K562 (cell line): Measurements from ENCODE around the gene CIAO3. TPM values are rescaled to one million over a fixed set of nuclear protein-coding genes. Genes with fewer than 3 reads are reported as not detected.

Experiments used
- ASH1L ChIP-seq: fragments of 450-650 bp; IDR thresholded peaks from 2 replicates; pipeline ENCODE4 v1.6.1; 2018; ENCODE audit warnings: borderline replicate concordance, mild to moderate bottlenecking, low read depth; ENCODE audit not compliant: partially characterized antibody
- BCOR ChIP-seq: fragments of 450-650 bp; IDR thresholded peaks from 2 replicates; pipeline ENCODE4 v1.6.1; 2016
- CBX2 ChIP-seq: fragments of 200-600 bp; sonication (generic); IDR thresholded peaks from one replicate; pipeline ENCODE4 v1.6.1; 2012; ENCODE audit warnings: mild to moderate bottlenecking, low read length, inconsistent platforms; ENCODE audit not compliant: insufficient read depth, poor library complexity, severe bottlenecking
- DNMT1 ChIP-seq: fragments of 450-650 bp; IDR thresholded peaks from 2 replicates; pipeline ENCODE4 v1.6.1; 2016; ENCODE audit warnings: antibody characterized with exemption, mild to moderate bottlenecking
- ELK1 ChIP-seq: sonication (generic); formaldehyde crosslinking; IDR thresholded peaks from 2 replicates; pipeline ENCODE4 v1.8.1; 2022; ENCODE audit warnings: missing genetic modification reagents
- ETS2 ChIP-seq: IDR thresholded peaks from 2 replicates; pipeline ENCODE4 v1.6.1; 2016; ENCODE audit warnings: borderline replicate concordance, missing genetic modification characterization, mild to moderate bottlenecking, moderate library complexity, missing compliant biosample characterization; ENCODE audit not compliant: poor library complexity, severe bottlenecking
- FIP1L1 ChIP-seq: fragments of 200-400 bp; formaldehyde crosslinking; IDR thresholded peaks from 2 replicates; pipeline ENCODE4 v1.6.1; 2018; ENCODE audit warnings: mild to moderate bottlenecking, low read depth, low read length; ENCODE audit not compliant: poor library complexity, severe bottlenecking
- MCM2 ChIP-seq: fragments of 450-650 bp; IDR thresholded peaks from 2 replicates; pipeline ENCODE4 v1.6.1; 2017; ENCODE audit warnings: low read depth, mild to moderate bottlenecking
- POLR2AphosphoS5 ChIP-seq: IDR thresholded peaks from 2 replicates; pipeline ENCODE4 v1.6.1; 2011; ENCODE audit warnings: mild to moderate bottlenecking, low read depth, low read length, moderate library complexity; ENCODE audit not compliant: control insufficient read depth, insufficient read depth
- ZBED1 ChIP-seq: IDR thresholded peaks from 2 replicates; pipeline ENCODE4 v1.6.1; 2014
- ZBTB2 ChIP-seq: fragments of 450-650 bp; IDR thresholded peaks from 2 replicates; pipeline ENCODE4 v1.6.1; 2016; ENCODE audit warnings: antibody characterized with exemption
- ZNF197 ChIP-seq: fragments of 200-800 bp; sonication (Bioruptor generic); IDR thresholded peaks from 2 replicates; pipeline ENCODE4 v1.6.1; 2016; ENCODE audit warnings: low read depth, missing genetic modification characterization, missing compliant biosample characterization
- ZNF77 ChIP-seq: fragments of 250-450 bp; sonication (Bioruptor Pico); IDR thresholded peaks from 2 replicates; pipeline ENCODE4 v1.5.0; 2020
- ZNF785 ChIP-seq: fragments of 250-450 bp; sonication (Bioruptor Pico); IDR thresholded peaks from 2 replicates; pipeline ENCODE4 v1.4.0; 2020; ENCODE audit warnings: mild to moderate bottlenecking
- polyA plus RNA-seq, 8 experiments: library from polyadenylated mRNA; depleted of rRNA in 4 of 8; stranded (reverse) in 5 of 8; unstranded in 3 of 8; fragments of >200 nt; fragmentation: Nextera tagmentation in 2 of 8; fragmentation: Illumina TruSeq in 1 of 8; extraction: Ambion mirVana in 2 of 8; extraction: Trizol in 1 of 8; gene quantifications; 2 replicates each; pipeline versions ENCODE4 v1.2.1 to v1.2.3, GENCODE V29; 2011 to 2014; ENCODE audit warnings: inconsistent platforms in 1 of 8, missing spikeins in 1 of 8
- total RNA-seq, 7 experiments: library from RNA; depleted of rRNA in 6 of 7; stranded (reverse); fragments of >200 nt in 6 of 7; fragmentation: Illumina TruSeq in 2 of 7; extraction: Trizol in 2 of 7; gene quantifications; 2 replicates each; pipeline versions ENCODE4 v1.2.1 to v1.2.3, GENCODE V29; 2011 to 2021; ENCODE audit warnings: low replicate concordance in 1 of 7
- TF ChIP-seq, protein P1 (sequence below): fragments of 250-450 bp; sonication (Bioruptor Pico); IDR thresholded peaks from 2 replicates; pipeline ENCODE4 v1.5.0; 2021; ENCODE audit warnings: mild to moderate bottlenecking, moderate library complexity
- TF ChIP-seq, protein P2 (sequence below): IDR thresholded peaks from 2 replicates; pipeline ENCODE4 v1.6.1; 2011; ENCODE audit warnings: borderline replicate concordance, low read depth, mild to moderate bottlenecking, moderate library complexity, low read length; ENCODE audit not compliant: insufficient read depth, poor library complexity, severe bottlenecking
- TF ChIP-seq, protein P3 (sequence below): fragments of 250-450 bp; sonication (Bioruptor Pico); IDR thresholded peaks from 2 replicates; pipeline ENCODE4 v1.5.1; 2021; ENCODE audit warnings: mild to moderate bottlenecking

The CIAO3 gene
- total and polyA plus RNA-seq, 9 of the 15 experiments (the other 6 are each of a cell fraction or from before 2014, with no cell fraction given): 2.2 to 35.6 (median 18.7) TPM

- TF ChIP-seq, protein P1, sequence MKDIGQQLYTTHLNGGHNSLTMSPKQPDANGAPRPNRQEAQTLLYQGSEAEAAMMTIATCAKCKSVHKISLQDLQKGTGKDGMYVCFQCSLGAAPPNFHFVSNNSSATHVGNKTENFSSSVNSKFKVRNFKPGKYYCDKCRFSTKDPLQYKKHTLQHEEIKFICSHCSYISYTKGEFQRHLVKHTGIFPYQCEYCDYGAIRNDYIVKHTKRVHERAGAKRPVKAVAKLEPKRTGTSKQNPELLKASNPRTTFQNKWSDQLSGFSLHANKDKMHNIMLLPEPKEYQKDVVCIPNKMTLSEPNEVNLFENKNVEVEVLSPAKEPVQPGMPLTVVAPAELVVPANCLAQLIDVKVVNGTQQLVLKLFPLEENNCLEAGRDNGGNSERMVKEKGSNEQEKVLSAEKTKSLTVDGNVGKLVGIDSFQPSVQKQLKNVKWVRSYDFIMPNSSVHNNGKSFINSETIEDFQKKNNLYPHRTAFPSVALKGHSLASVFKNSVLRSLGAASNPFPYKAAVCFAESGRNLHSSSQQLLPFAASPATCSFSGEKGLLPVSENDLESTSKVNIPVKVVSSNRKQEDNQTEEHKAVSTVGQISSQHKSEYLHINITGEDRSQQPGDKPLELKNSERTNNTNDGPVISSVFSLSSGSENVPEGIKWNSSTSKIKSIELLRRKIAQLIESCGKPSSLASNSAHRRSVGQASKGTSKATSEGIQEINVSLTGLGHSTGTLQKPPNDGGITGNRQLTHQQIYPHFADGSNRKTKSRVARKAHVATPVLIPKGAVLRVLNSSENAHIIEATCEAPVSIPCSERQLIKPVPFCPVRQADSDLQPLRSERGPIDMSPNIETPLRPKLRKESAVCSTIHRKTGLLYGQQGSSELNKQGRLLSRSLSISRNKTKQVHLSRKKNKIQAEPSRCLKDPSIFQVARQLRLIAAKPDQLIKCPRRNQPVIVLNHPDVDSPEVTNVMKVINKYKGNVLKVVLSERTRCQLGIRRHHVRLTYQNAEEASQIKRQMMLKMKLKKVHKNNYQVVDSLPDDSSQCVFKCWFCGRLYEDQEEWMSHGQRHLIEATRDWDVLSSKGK (CRISPR knock-in tag): no peak
- peak; percentile 69; the same call in 1 of the 2 replicates for TF ChIP-seq ZBTB2
- TF ChIP-seq ZNF785 (CRISPR knock-in tag): no peak
- TF ChIP-seq ZNF197 (CRISPR knock-in tag): no peak
- TF ChIP-seq MCM2: no peak
- TF ChIP-seq CBX2: no peak
- no peak for TF ChIP-seq ETS2
- TF ChIP-seq ZBED1: no peak
- TF ChIP-seq, protein P2, sequence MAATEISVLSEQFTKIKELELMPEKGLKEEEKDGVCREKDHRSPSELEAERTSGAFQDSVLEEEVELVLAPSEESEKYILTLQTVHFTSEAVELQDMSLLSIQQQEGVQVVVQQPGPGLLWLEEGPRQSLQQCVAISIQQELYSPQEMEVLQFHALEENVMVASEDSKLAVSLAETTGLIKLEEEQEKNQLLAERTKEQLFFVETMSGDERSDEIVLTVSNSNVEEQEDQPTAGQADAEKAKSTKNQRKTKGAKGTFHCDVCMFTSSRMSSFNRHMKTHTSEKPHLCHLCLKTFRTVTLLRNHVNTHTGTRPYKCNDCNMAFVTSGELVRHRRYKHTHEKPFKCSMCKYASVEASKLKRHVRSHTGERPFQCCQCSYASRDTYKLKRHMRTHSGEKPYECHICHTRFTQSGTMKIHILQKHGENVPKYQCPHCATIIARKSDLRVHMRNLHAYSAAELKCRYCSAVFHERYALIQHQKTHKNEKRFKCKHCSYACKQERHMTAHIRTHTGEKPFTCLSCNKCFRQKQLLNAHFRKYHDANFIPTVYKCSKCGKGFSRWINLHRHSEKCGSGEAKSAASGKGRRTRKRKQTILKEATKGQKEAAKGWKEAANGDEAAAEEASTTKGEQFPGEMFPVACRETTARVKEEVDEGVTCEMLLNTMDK: peak; percentile 100
- no peak for TF ChIP-seq ASH1L
- no peak for TF ChIP-seq BCOR
- peak; percentile 61 for TF ChIP-seq POLR2AphosphoS5
- TF ChIP-seq ZNF77 (CRISPR knock-in tag): no peak
- TF ChIP-seq FIP1L1: peak; percentile 57
- TF ChIP-seq, protein P3, sequence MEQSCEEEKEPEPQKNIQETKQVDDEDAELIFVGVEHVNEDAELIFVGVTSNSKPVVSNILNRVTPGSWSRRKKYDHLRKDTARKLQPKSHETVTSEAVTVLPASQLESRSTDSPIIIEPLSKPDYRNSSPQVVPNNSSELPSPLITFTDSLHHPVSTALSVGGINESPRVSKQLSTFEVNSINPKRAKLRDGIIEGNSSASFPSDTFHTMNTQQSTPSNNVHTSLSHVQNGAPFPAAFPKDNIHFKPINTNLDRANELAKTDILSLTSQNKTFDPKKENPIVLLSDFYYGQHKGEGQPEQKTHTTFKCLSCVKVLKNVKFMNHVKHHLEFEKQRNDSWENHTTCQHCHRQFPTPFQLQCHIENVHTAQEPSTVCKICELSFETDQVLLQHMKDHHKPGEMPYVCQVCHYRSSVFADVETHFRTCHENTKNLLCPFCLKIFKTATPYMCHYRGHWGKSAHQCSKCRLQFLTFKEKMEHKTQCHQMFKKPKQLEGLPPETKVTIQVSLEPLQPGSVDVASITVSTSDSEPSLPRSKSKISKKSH (CRISPR knock-in tag): no peak
- TF ChIP-seq ELK1: no peak
- no peak for TF ChIP-seq DNMT1
Observed at GRCh38 chr16:740764-741505, at the start of gene CIAO3 (continued).
